Measurements from ENCODE around the gene PRRC2B. TPM values are rescaled to one million over a fixed set of nuclear protein-coding genes. Genes with fewer than 3 reads are reported as not detected.
A peak's percentile ranks its signal among the peaks of the same experiment; 100 is the strongest.
"Not testable (repeated sequence)": the region's sequence is repeated elsewhere in the genome, so short reads cannot be mapped to it uniquely, and the experiment has no call there.

The PRRC2B gene
- polyA plus RNA-seq, 1 donor: 189 TPM

DNA sequence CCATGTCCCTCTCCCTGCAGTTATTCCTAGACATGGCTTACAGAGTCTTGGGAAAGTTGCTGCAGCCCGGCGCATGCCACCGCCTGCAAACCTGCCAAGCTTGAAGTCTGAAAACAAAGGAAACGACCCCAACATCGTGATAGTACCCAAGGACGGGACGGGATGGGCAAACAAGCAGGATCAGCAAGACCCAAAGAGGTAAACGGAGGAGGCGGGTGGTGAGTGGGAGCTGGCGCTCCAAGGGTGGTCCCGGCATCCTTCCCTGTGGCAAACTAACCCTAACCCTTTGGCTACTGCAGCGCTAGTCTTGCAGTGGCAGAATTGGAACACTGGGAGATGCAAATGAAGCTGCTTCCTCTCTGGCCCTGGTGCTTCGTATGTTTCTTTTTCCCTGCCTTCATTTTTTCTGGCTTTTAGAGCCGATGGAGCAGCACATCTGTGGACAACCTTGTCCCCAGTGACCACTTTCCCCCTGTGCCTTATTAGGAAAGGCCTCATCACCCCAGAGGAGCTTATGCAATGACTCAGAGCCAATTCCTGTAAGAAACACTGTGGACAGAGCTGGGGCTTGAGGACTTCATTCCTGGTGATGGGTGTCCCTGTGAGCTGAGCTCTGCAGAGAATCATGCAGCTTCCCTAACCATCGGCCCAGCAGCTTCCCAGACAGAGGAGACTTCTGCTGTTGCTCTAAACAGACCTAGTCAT, 38.9 kb downstream of the PRRC2B start:
- DNase-seq: no peak

DNA sequence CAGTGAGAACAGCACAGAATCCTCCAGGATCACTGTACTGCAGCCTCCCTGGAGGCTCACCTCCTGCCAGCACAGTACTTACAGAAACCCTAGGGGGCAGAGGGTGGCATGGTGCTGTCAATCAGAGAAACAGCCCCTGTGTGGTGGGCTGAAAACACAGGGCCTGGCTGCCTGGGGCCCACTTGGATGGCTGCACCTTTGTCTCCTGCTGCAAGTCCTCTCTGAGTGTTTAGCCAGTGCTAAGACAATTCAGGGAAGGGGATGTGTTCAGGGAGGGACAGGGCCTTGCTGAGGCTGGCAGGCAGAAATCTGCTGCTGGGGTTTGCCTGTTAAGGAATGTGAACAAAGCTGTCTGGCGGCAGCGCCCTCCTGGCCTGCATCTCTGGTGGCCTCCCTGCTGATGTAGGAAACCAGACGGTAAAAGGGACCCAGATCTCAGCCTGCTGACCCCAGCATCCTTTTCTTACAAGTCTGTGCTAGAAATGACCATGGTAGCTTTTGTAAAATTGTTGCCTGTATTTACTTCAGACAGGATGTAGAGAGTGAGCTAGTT, 39.5 kb downstream of the PRRC2B start:
- DNase-seq: no peak

DNA sequence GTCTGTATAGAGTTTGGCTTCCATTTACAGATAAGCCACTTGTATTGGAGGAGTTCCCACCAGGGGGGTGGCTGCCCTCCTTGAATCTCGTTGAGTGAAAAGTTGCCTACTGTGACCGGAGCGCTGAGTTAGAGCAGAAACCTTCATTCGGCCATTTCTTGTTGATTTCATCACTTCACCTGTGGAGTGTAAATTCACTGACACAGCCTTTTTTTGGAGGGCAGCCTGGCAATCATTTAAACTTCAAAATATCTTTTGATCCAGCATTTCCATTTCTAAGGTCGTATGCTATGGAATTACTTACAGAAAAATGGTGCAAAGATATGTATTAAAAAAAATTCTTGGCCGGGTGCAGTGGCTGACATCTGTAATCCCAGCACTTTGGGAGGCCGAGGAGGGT, 40.8 kb downstream of the PRRC2B start:
- DNase-seq: no peak

- DNase-seq: no peak
Observed at GRCh38 chr9:131436376-131436775, 42.5 kb downstream of the PRRC2B start.

GRCh38 chr9:131436865-131437271, 43.0 kb downstream of the PRRC2B start:
- peak; percentile 26 for DNase-seq

DNA sequence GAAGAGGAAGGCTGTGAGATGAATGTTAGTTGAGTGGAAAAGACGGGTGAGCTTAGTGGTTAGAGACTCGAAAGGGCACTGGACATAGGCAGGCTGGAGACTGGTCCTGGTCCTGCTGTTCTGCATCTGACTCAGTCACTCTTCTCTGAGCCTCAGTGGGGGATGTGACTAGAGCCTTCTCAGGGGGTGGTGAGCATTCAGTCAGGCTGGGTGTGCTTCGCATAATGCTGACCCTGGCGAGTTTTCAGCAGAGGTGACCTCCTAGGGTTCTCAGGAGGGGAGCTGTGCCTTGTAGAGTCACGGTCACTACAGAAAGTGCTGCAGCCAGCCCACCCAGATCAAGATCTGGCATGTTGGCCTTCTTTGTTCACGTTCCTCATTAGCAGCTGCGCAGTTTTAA, 44.3 kb downstream of the PRRC2B start:
- no peak for DNase-seq

GRCh38 chr9:131439224-131439623, 45.3 kb downstream of the PRRC2B start:
- DNase-seq: no peak

DNA sequence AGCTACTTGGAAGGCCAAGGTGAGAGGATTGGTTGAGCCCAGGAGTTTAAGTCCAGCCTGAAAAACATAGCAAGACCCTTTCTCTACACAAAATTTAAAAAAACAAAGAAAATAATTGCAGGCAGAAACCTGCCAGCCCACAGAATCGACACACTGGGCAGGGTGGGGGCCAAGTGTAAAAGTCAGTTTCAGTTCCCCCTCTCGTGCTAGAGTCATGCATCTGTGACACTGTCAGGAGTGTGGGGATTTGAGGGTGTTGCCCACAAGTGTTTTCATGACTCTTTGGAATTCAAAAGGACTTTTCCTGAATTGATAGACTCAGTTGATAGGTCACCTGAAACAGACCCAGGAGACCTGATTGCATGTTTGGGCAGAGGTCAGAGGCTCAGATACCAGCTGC, 47.6 kb downstream of the PRRC2B start:
- DNase-seq: no peak

GRCh38 chr9:131442351-131442750, 48.5 kb downstream of the PRRC2B start:
- no peak for DNase-seq

DNA sequence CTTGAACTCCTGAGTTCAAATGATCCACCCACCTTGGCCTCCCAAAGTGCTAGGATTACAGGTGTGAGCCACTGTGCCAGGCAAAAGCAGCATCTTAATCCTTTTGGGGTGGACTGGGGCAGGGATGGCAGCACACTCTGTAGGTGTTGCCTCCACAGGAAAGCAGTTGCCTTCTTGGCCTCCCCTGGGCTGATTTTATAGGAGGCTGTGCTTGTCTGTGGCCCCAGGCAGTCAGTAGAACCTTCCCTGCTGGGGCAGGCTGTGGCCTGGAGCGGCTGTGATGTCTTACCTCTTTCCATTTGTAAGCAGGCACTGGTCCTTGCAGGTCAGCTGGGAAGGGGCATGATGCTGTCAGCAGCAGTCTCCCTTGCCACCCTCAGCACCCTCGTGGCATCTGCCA, 49.8 kb downstream of the PRRC2B start:
- DNase-seq: no peak

- no peak for DNase-seq
Observed at GRCh38 chr9:131446276-131446675, 52.4 kb downstream of the PRRC2B start.

- no peak for DNase-seq
Observed at GRCh38 chr9:131447148-131447547, 53.3 kb downstream of the PRRC2B start.

GRCh38 chr9:131447600-131447999, 53.7 kb downstream of the PRRC2B start:
- no peak for DNase-seq

DNA sequence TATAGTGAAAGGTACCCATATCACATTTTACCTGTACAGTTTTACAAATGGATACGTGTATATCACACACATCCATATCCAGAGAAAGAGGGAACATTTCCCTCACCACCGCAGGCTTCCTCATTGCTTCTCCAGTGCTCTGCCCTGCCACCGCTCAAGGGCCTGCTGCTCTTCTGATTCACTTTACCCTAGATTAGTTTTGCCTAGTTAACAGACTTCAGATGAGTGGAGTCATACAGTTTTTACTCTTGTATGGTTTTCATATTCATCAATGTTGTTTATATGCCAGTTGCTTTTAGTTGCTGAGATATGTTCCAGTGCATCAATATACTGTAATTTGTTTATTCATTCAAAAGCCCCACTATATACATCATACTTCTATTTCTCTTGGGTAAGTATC, 54.9 kb downstream of the PRRC2B start:
- DNase-seq: no peak

- DNase-seq: no peak
Observed at GRCh38 chr9:131449276-131449675, 55.4 kb downstream of the PRRC2B start.

DNA sequence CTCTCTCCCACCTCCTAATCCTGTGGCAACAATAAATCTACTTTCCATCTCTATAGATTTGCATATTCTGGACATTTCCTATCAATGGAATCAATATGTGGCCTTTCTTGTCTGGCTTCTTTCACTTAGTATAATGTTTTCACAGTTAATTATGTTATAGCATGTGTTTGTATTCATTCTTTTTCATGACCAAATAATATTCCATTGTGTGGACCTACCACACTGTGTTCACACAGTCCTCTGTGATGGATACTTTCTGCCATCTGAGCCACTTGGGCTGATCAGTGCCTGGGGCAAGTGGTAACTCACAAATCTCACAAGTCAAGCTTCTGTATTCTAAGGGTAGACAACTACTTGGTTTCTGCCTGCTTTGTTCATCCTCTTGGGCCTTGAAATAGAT, 60.1 kb downstream of the PRRC2B start:
- no peak for DNase-seq

DNA sequence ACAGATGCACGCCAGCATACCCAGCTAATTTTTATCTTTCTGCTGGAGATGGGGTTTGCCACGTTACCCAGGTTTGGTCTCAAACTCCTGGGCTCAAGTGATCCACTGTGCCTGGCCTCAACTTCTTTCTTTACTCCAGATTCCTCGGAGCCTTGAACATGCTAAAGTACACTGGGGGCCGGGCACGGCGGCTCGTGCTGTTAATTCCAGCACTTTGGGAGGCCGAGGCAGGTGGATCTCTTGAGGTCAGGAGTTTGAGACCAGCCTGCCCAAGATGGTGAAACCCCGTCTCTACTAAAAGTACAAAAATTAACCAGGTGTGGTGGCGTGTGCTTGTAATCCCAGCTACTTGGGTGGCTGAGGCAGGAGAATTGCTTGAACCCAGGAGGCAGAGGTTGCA, 61.8 kb downstream of the PRRC2B start:
- not testable (repeated sequence) for DNase-seq

- DNase-seq: no peak
Observed at GRCh38 chr9:131457746-131458145, 63.9 kb downstream of the PRRC2B start.

GRCh38 chr9:131459056-131459455, 65.2 kb downstream of the PRRC2B start:
- no peak for DNase-seq

DNA sequence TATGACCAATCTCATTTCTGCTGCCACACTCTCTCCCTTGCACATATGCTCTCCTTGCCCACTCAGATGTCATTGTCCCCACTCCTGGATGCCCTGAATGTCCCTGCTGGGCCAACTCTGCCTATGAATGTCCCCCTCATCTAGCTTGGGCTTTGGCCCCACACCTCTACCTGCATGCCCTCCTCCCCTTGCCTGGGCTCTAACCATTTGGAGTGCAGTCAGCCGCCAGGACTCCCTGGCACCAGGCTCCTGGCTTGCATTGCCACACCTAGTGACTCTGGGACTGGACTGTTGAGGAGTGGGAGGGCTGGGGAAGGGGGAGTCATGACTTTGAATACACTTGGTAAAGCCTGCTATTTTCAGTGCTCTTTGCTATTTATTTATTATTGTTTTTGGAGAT, 67.3 kb downstream of the PRRC2B start:
- DNase-seq: no peak

DNA sequence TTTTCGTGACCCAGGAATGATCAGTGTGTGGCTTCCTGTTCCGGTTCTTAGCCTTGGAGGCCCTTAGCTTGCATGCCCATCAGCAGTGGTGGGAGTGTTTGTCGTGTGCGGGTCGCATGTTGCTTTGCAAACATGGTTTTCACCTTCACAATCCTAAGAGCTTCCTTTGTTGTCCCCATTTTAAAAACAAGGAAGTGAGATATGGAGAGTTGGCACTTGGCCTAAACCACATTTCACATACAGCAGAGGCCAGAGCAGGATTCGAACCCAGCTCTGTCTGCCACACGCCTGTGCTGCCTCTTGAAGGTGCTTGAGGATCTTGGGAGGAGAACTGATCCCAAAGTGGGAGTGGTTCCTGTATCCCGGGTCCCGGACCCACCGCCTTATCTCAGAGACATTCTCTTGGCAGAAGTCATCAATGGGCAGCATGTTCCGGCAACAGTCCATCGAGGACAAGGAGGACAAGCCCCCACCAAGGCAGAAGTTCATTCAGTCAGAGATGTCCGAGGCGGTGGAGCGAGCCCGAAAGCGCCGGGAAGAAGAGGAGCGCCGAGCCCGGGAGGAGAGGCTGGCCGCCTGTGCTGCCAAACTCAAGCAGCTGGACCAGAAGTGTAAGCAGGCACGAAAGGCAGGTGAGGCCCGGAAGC, 70.6 kb downstream of the PRRC2B start:
- no peak for DNase-seq

DNA sequence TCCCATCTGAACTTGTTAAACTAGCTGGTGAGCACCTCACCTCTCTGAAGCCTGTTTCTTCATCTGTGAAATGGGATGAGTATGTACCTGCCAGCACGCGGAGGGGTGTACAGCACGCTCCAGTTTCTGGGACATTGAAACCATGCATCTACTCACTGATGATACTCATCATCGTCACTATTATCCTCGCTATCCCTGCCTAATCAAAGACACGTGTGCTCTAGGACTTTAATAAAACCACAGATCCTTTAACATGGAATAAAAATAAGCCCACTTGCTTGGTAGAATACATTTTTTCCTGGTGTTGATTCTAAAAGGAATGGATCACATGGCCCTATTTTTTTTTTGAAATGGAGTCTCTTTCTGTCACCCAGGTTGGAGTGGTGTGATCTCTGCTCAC, 71.5 kb downstream of the PRRC2B start:
- DNase-seq: no peak

DNA sequence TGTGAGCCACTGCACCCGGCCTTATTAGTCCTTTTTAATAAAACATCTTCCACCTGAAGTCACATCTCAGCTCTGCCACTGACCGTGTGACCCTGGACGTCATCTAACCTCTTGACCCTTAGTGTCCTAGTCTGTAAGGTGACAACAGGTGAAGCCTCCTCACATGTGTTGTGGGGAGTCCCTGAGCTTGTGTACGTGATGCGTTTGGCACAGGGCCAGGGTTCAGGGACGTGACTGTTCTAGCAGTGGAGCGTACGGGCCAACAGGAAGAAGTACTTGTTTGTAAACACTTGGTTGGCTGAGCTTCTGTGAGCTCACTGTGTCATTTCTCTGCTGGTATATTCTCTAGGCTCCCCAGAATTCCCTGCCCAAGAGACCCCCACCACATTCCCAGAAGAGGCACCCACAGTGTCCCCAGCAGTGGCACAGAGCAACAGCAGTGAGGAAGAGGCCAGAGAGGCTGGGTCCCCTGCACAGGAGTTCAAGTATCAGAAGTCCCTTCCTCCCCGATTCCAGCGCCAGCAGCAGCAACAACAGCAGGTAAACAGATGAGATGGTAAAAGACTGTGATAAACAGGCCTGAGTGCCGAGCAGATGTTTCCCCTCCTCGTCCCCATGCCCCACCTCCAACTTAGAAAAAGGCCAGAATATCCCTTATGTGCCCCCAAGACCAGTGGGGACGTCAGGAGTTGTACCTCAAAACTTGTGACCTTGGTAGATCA, 73.5 kb downstream of the PRRC2B start:
- DNase-seq: no peak
